K562 (cell line): Measurements from ENCODE around the gene EYA4. TPM values are rescaled to one million over a fixed set of nuclear protein-coding genes. Genes with fewer than 3 reads are reported as not detected.

Experiments used
- ATAC-seq: fragments of 200-7000 bp; cut with Tn5 transposase; 3 replicates; pipeline ENCODE4 v1.9.1; 2020; ENCODE audit warnings: moderate library complexity
- BruUV-seq: library from RNA; stranded (reverse); fragments of 400-500 nt; replicated peaks from 2 replicates; lab custom pipeline; 2021; lab: Mats Ljungman, UMichigan
- CTCF ChIA-PET: fragments of 300-600 bp; formaldehyde crosslinking; extraction: SDS; loops from one replicate; lab custom pipeline; 2021; ENCODE audit warnings: low intra/inter-chr PET ratio; lab: Yijun Ruan, JAX
- POLR2A ChIA-PET: fragments of 300-600, 350-650 bp; sonication (Branson Sonifier 250); formaldehyde crosslinking; extraction: SDS; loops from one replicate; lab custom pipeline; 2021; ENCODE audit warnings: antibody characterized with exemption, inconsistent platforms; lab: Yijun Ruan, JAX
- DNase-seq, 4 experiments: peaks; one replicate each; pipeline versions ENCODE4 v3.0.0 to v3.0.0-alpha.2; 2011 to 2018; ENCODE audit warnings: low spot score in 3 of 4, mixed read lengths in 3 of 4; ENCODE audit errors: extremely low read depth in 1 of 4
- FAIRE-seq: peaks from 2 replicates; lab custom pipeline; 2011; peaks lifted over from hg19 to GRCh38; lab: Jason Lieb, UNC
- H2AFZ ChIP-seq: 2 replicates; pipeline ENCODE4 v1.6.0; 2011; ENCODE audit warnings: low read depth, low read length, control low read depth, inconsistent platforms
- H3K27ac ChIP-seq: fragments of 200-600 bp; 3 replicates; pipeline ENCODE4 v1.8.0; 2011; ENCODE audit warnings: low read depth, mild to moderate bottlenecking, control low read depth, inconsistent platforms, low read length, moderate library complexity, mixed read lengths; ENCODE audit errors: extremely low read depth
- H3K27me3 ChIP-seq, 2 experiments: fragments of 300-600 bp in 1 of 2; 2 replicates in 1 of 2; 3 replicates in 1 of 2; pipeline versions ENCODE4 v1.6.0 to v1.8.0; 2011; ENCODE audit warnings: inconsistent platforms in 2 of 2, low read length in 2 of 2, mild to moderate bottlenecking in 1 of 2, mixed read lengths in 1 of 2, moderate library complexity in 1 of 2; ENCODE audit not compliant: control insufficient read depth in 2 of 2, insufficient read depth in 2 of 2
- H3K36me3 ChIP-seq: fragments of 300-600 bp; 3 replicates; pipeline ENCODE4 v1.8.0; 2011; ENCODE audit warnings: mild to moderate bottlenecking, low read length, inconsistent platforms; ENCODE audit not compliant: control insufficient read depth, insufficient read depth
- H3K4me1 ChIP-seq, 2 experiments: fragments of 200-600 bp in 1 of 2; replicated peaks in 1 of 2; 2 replicates in 1 of 2; 3 replicates in 1 of 2; pipeline versions ENCODE4 v1.5.1 to v1.8.0; 2011; ENCODE audit warnings: inconsistent platforms in 2 of 2, low read length in 2 of 2, mild to moderate bottlenecking in 1 of 2, mixed read lengths in 1 of 2, moderate library complexity in 1 of 2; ENCODE audit not compliant: control insufficient read depth in 2 of 2, insufficient read depth in 2 of 2
- H3K4me2 ChIP-seq: 2 replicates; pipeline ENCODE4 v1.6.1; 2011; ENCODE audit warnings: low read length, control low read depth, inconsistent platforms, mixed read lengths; ENCODE audit not compliant: insufficient read depth
- H3K4me3 ChIP-seq: fragments of 200-600 bp; sonication (generic), shearing (Covaris generic); 2 replicates; pipeline ENCODE4 v1.5.1; 2016; ENCODE audit warnings: control low read depth, inconsistent platforms
- H3K79me2 ChIP-seq: fragments of 200-600 bp; 3 replicates; pipeline ENCODE4 v1.8.0; 2011; ENCODE audit warnings: low read length, inconsistent platforms; ENCODE audit not compliant: control insufficient read depth, insufficient read depth
- H3K9ac ChIP-seq, 2 experiments: 2 replicates each; pipeline versions ENCODE4 v1.6.0 to v1.6.1; 2011; ENCODE audit warnings: low read depth in 2 of 2, low read length in 2 of 2, control low read depth in 1 of 2, inconsistent platforms in 1 of 2, mild to moderate bottlenecking in 1 of 2, mixed read lengths in 1 of 2; ENCODE audit not compliant: insufficient read depth in 1 of 2
- H3K9me1 ChIP-seq: one replicate; pipeline ENCODE4 v1.6.0; 2011; ENCODE audit warnings: inconsistent platforms, mild to moderate bottlenecking, low read length, moderate library complexity; ENCODE audit not compliant: control insufficient read depth, insufficient read depth
- H3K9me3 ChIP-seq: replicated peaks from 2 replicates; pipeline ENCODE4 v1.5.1; 2011; ENCODE audit warnings: low read depth, low read length, inconsistent platforms; ENCODE audit not compliant: control insufficient read depth, insufficient read depth
- H4K20me1 ChIP-seq: replicated peaks from 2 replicates; pipeline ENCODE4 v1.6.1; 2011; ENCODE audit warnings: low read length, inconsistent platforms, mixed read lengths; ENCODE audit not compliant: control insufficient read depth, insufficient read depth
- CHD2 ChIP-seq: IDR thresholded peaks from 2 replicates; pipeline ENCODE4 v1.6.1; 2011; ENCODE audit warnings: low read depth, low read length
- HNRNPUL1 ChIP-seq: fragments of 200-400 bp; formaldehyde crosslinking; IDR thresholded peaks from 2 replicates; pipeline ENCODE4 v1.6.1; 2017; ENCODE audit warnings: low read length
- MTA2 ChIP-seq: fragments of 450-650 bp; IDR thresholded peaks from 2 replicates; pipeline ENCODE4 v1.6.1; 2016; ENCODE audit warnings: low read depth
- NFIX ChIP-seq: fragments of 250-450 bp; sonication (Bioruptor Pico); IDR thresholded peaks from 2 replicates; pipeline ENCODE4 v1.4.0; 2020; ENCODE audit warnings: low read depth, mild to moderate bottlenecking, moderate library complexity
- NR2C2 ChIP-seq, 2 experiments: fragments of 200-800 bp in 1 of 2; sonication (Bioruptor generic) in 1 of 2; sonication (generic) in 1 of 2; formaldehyde crosslinking in 1 of 2; IDR thresholded peaks; 2 replicates each; pipeline versions ENCODE4 v1.6.1 to v1.8.0; 2016 to 2022; ENCODE audit warnings: mild to moderate bottlenecking in 1 of 2, missing compliant biosample characterization in 1 of 2, missing genetic modification characterization in 1 of 2, missing genetic modification reagents in 1 of 2
- PML ChIP-seq: IDR thresholded peaks from 2 replicates; pipeline ENCODE4 v1.6.1; 2012; ENCODE audit warnings: low read length, inconsistent platforms
- PRMT5 ChIP-seq: sonication (generic); formaldehyde crosslinking; IDR thresholded peaks from 2 replicates; pipeline ENCODE4 v1.5.0; 2020; ENCODE audit warnings: missing genetic modification reagents
- ZBTB17 ChIP-seq: fragments of 450-650 bp; formaldehyde crosslinking; IDR thresholded peaks from 2 replicates; pipeline ENCODE4 v1.4.0; 2020; ENCODE audit warnings: mild to moderate bottlenecking
- ZNF717 ChIP-seq: fragments of 250-450 bp; sonication (Bioruptor Pico); IDR thresholded peaks from 2 replicates; pipeline ENCODE4 v1.5.0; 2021
- WGBS: fragments of 100-300 bp; shearing (Covaris generic); methylation state at CpG from one replicate; pipeline ENCODE4 v1.1.6; 2016; ENCODE audit warnings: low coverage, mixed read lengths; ENCODE audit not compliant: insufficient coverage; ENCODE audit errors: missing lambda C conversion rate; 5-methylcytosine and 5-hydroxymethylcytosine counted together
- in situ Hi-C: fragments of 300-500 bp; cut with MboI; formaldehyde crosslinking; loops from 4 replicates; pipeline ENCODE4 v1.15.0; 2018; ENCODE audit warnings: inconsistent platforms, mixed read lengths
- intact Hi-C: fragments of 100-400 bp; cut with micrococcal nuclease; formaldehyde crosslinking; loops from 2 replicates; pipeline ENCODE4 v1.14.2; 2022
- polyA plus RNA-seq, 8 experiments: library from polyadenylated mRNA; depleted of rRNA in 4 of 8; stranded (reverse) in 5 of 8; unstranded in 3 of 8; fragments of >200 nt; fragmentation: Nextera tagmentation in 2 of 8; fragmentation: Illumina TruSeq in 1 of 8; extraction: Ambion mirVana in 2 of 8; extraction: Trizol in 1 of 8; gene quantifications; 2 replicates each; pipeline versions ENCODE4 v1.2.1 to v1.2.3, GENCODE V29; 2011 to 2014; ENCODE audit warnings: inconsistent platforms in 1 of 8, missing spikeins in 1 of 8
- total RNA-seq, 7 experiments: library from RNA; depleted of rRNA in 6 of 7; stranded (reverse); fragments of >200 nt in 6 of 7; fragmentation: Illumina TruSeq in 2 of 7; extraction: Trizol in 2 of 7; gene quantifications; 2 replicates each; pipeline versions ENCODE4 v1.2.1 to v1.2.3, GENCODE V29; 2011 to 2021; ENCODE audit warnings: low replicate concordance in 1 of 7
- TF ChIP-seq, protein P1 (sequence below): fragments of 250-450 bp; sonication (Bioruptor Pico); IDR thresholded peaks from 2 replicates; pipeline ENCODE4 v1.5.0; 2020; ENCODE audit warnings: mild to moderate bottlenecking, borderline replicate concordance
- TF ChIP-seq, protein P2 (sequence below), 2 experiments: fragments of 450-650 bp; IDR thresholded peaks; 2 replicates each; pipeline ENCODE4 v1.6.1; 2016; ENCODE audit warnings: mild to moderate bottlenecking in 2 of 2, borderline replicate concordance in 1 of 2, low read depth in 1 of 2, moderate library complexity in 1 of 2

Gene EYA4
- total and polyA plus RNA-seq, 9 of the 15 experiments (the other 6 are each of a cell fraction or from before 2014, with no cell fraction given), result 0.03 to 0.04 TPM; not detected in 7

DNA sequence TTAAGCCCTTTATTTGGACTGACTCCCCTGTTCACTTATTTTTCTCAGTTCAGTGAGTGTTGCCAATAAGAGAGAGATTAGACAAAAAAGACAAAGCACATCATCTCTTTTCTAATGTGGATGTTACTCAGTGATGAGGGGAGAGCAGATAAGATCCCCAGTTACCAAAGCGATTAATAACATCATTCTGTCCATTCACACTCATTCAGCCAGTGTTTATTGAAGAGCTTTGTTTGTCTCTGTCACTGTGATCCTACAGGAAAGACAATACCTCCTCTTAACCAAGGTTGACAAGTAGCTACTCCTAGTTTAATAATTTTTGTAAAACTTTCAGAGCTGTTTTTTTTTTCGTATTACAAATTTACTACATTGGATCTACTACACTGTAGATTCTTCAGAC is 163.0 kb downstream of the EYA4 start:
- DNase-seq (no peak), ATAC-seq (no peak), FAIRE-seq (no peak)
- ChIA-PET CTCF (no interaction called here), POLR2A (interaction anchor here (1.0 kb wide), 1 partner anchor 18 kb away, joined by 3 read pairs; no protein-coding TSS in a partner anchor)
- BruUV-seq, result no TSS peak
- no peak overlapping the region for H3K27ac ChIP-seq
- WGBS, result 0% methylated on average over 2 of the region's 2 CpGs
- no peaks in the 10 kb centered on the region for H3K9me1 ChIP-seq
- H3K4me3 ChIP-seq, result no peak overlapping the region
- intact Hi-C loops (no loop called here), in situ Hi-C loops (no loop called here)
- H3K9me3 ChIP-seq, result peaks cover 2% of the 10 kb centered on the region; the same call in 1 of the 2 replicates
- no peak overlapping the region for H3K4me2 ChIP-seq
- H4K20me1 ChIP-seq, result no peaks in the 10 kb centered on the region
- no peaks in the 10 kb centered on the region for H3K4me1 ChIP-seq
- H3K9ac ChIP-seq, result no peak overlapping the region
- no peaks in the 10 kb centered on the region for H3K27me3 ChIP-seq
- H3K36me3 ChIP-seq, result no peaks in the 10 kb centered on the region
- no peaks in the 10 kb centered on the region for H3K79me2 ChIP-seq
- no peak overlapping the region for H2AFZ ChIP-seq
- TF ChIP-seq PML (no peak), ZBTB17 (CRISPR knock-in tag) (no peak), NFIX (no peak), CHD2 (no peak), NR2C2 (CRISPR knock-in tag; IDR thresholded peaks at IDR 0.05) (no peak), NR2C2 (tag; IDR thresholded peaks at IDR 0.05) (no peak), MTA2 (no peak), HNRNPUL1 (no peak), ZNF717 (CRISPR knock-in tag) (no peak), PRMT5 (CRISPR knock-in tag) (no peak)
- TF ChIP-seq, protein P1, sequence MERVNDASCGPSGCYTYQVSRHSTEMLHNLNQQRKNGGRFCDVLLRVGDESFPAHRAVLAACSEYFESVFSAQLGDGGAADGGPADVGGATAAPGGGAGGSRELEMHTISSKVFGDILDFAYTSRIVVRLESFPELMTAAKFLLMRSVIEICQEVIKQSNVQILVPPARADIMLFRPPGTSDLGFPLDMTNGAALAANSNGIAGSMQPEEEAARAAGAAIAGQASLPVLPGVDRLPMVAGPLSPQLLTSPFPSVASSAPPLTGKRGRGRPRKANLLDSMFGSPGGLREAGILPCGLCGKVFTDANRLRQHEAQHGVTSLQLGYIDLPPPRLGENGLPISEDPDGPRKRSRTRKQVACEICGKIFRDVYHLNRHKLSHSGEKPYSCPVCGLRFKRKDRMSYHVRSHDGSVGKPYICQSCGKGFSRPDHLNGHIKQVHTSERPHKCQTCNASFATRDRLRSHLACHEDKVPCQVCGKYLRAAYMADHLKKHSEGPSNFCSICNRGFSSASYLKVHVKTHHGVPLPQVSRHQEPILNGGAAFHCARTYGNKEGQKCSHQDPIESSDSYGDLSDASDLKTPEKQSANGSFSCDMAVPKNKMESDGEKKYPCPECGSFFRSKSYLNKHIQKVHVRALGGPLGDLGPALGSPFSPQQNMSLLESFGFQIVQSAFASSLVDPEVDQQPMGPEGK (CRISPR knock-in tag), result no peak
- TF ChIP-seq, protein P2, sequence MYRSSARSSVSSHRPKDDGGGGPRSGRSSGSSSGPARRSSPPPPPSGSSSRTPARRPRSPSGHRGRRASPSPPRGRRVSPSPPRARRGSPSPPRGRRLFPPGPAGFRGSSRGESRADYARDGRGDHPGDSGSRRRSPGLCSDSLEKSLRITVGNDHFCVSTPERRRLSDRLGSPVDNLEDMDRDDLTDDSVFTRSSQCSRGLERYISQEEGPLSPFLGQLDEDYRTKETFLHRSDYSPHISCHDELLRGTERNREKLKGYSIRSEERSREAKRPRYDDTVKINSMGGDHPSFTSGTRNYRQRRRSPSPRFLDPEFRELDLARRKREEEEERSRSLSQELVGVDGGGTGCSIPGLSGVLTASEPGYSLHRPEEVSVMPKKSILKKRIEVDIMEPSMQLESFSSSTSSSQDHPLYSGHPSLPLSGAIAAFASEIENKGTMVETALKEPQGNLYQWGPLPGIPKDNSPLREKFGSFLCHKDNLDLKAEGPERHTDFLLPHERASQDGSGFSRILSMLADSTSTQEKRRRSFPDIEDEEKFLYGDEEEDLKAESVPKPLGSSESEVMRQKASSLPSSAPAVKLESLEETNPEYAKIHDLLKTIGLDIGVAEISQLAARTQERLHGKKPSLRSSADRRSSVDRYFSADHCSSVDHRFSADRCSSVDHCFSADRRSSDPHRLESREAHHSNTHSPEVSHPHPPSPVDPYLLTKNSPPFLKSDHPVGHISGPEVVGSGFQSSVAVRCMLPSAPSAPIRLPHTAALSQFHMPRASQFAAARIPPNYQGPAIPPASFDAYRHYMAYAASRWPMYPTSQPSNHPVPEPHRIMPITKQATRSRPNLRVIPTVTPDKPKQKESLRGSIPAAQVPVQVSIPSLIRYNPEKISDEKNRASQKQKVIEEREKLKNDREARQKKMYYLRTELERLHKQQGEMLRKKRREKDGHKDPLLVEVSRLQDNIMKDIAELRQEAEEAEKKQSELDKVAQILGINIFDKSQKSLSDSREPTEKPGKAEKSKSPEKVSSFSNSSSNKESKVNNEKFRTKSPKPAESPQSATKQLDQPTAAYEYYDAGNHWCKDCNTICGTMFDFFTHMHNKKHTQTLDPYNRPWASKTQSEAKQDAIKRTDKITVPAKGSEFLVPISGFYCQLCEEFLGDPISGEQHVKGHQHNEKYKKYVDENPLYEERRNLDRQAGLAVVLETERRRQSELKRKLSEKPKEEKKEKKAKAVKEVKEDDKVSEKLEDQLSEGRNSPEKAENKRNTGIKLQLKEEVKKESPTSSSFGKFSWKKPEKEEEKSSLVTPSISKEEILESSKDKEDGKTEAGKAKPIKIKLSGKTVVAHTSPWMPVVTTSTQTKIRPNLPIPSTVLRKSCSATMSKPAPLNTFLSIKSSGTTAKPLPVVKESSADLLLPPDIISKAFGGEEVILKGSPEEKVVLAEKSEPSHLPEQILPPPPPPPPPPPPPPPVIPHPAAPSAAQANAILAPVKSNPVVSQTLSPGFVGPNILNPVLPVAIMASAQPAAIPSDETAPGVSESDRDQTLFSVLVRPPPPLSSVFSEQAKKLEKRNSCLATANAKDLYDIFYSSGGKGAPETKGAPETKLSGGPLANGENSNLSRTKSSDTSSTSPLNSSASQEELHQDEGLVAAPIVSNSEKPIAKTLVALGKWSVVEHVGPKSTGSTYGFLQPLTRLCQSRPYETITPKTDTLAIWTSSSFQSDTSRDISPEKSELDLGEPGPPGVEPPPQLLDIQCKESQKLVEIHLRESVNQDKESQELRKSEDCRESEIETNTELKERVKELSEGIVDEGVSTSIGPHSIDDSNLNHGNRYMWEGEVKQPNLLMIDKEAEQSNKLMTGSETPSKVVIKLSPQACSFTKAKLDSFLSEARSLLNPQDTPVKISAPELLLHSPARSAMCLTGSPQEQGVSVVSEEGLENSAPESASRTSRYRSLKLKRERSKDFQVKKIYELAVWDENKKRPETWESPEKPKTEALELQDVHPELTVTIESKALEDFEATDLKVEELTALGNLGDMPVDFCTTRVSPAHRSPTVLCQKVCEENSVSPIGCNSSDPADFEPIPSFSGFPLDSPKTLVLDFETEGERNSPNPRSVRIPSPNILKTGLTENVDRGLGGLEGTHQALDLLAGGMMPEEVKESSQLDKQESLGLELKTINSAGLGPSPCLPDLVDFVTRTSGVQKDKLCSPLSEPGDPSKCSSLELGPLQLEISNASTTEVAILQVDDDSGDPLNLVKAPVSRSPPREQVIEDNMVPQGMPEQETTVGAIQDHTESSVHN (IDR thresholded peaks at IDR 0.05; ENCODE audit: borderline replicate concordance in 1 of 2, low read depth in 1 of 2), result no peak
